Psoas muscle (tissue), 8 donors: ENCODE results near the gene DDN. TPM values are rescaled to one million over a fixed set of nuclear protein-coding genes. Genes with fewer than 3 reads are reported as not detected.
A peak's percentile ranks its signal among the peaks of the same experiment; 100 is the strongest.

ENCODE experiments used
- ATAC-seq, 4 donors: fragments of 200-7000 bp; cut with Tn5 transposase; one replicate each; pipeline ENCODE4 v1.9.1; 2020; ENCODE audit warnings: moderate library complexity in 3 of 4, mild to moderate bottlenecking in 2 of 4
- DNase-seq, 2 donors: peaks; one replicate each; pipeline ENCODE4 v3.0.0-alpha.2; 2020
- H3K27ac ChIP-seq: fragments of 200-600 bp; one replicate; pipeline ENCODE4 v1.8.0; 2022
- H3K27me3 ChIP-seq, 3 donors: fragments of 200-600 bp in 1 of 3; one replicate each; pipeline versions ENCODE4 v1.6.1 to v1.8.0; 2013 to 2022; ENCODE audit warnings: low read length in 2 of 3, mild to moderate bottlenecking in 2 of 3, moderate library complexity in 1 of 3; ENCODE audit not compliant: insufficient read depth in 3 of 3
- H3K36me3 ChIP-seq, 2 donors: fragments of 200-600 bp in 1 of 2; one replicate each; pipeline versions ENCODE4 v1.6.1 to v1.8.0; 2013 to 2022; ENCODE audit warnings: low read depth in 1 of 2, mild to moderate bottlenecking in 1 of 2, moderate library complexity in 1 of 2; ENCODE audit not compliant: insufficient read depth in 1 of 2
- H3K4me1 ChIP-seq: fragments of 200-600 bp; one replicate; pipeline ENCODE4 v1.8.0; 2022
- H3K4me3 ChIP-seq: fragments of 200-600 bp; one replicate; pipeline ENCODE4 v1.8.0; 2022; ENCODE audit warnings: mild to moderate bottlenecking
- H3K9me3 ChIP-seq: fragments of 200-600 bp; one replicate; pipeline ENCODE4 v1.8.0; 2022
- WGBS, 3 donors: extraction: QIAGEN DNeasy Blood & Tissue Kit; methylation state at CpG; one replicate each; pipeline versions ENCODE4 v1.1.6 to v1.1.7; 2013; 5-methylcytosine and 5-hydroxymethylcytosine counted together
- intact Hi-C, 2 donors: fragments of 100-400 bp; cut with DNase I; formaldehyde crosslinking; loops; one replicate each; pipeline versions ENCODE4 v1.11.0 to v1.14.2; 2022
- polyA plus RNA-seq, 3 donors: library from polyadenylated mRNA; stranded (reverse); fragments of 200-250 nt; gene quantifications; one replicate each; pipeline ENCODE4 v1.2.3, GENCODE V29; 2013
- total RNA-seq, 4 donors: library from RNA; stranded (reverse); fragmentation: NEBNext Ultra II Directional in 2 of 4; extraction: Animal tissue kit (Norgen Biotek cat#: 25700) in 2 of 4; gene quantifications; one replicate each; pipeline versions ENCODE4 v1.2.1 to v1.2.4, GENCODE V29; 2021 to 2023
- TF ChIP-seq, protein P1 (sequence below): fragments of 200-600 bp; IDR thresholded peaks from one replicate; pipeline ENCODE4 v1.8.0; 2022; ENCODE audit warnings: antibody characterized with exemption
- donor health status: healthy with polysubstance abuse.
- donor health status: DM: no; HTN: no; CAD: no; lungs with moderate emphysema.
- donor health status: Bipolar disorder and iron deficiency.
- donor health status: healthy.
- donor health status: DM: yes; HTN: yes; CAD: no.
- donor health status: DM: no; HTN: no; CAD: no.
- donor health status: DM: no; HTN: no; CAD: no.
- donor health status: DM: yes; HTN: yes; CAD: no.

DDN gene
- total and polyA plus RNA-seq, 7 donors: 11.2 to 485 (median 72.6) TPM

DNA sequence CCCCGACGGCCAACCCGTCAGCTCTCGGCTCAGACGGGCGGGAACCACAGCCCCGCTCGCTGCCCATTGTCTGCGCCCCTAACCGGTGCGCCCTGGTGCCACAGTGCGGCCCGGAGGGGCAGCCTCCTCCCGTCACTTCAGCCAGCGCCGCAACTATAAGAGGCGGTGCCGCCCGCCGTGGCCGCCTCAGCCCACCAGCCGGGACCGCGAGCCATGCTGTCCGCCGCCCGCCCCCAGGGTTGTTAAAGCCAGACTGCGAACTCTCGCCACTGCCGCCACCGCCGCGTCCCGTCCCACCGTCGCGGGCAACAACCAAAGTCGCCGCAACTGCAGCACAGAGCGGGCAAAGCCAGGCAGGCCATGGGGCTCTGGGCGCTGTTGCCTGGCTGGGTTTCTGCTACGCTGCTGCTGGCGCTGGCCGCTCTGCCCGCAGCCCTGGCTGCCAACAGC is 20.9 kb downstream of the DDN start, which contains the start of gene WNT1:
Gene WNT1 (plus strand): TSS at position 32 of the 450 bp plus-strand sequence. CDS start 329 bp downstream, at position 361.
- H3K36me3 ChIP-seq: no peaks in the 10 kb centered on the region
- 1% methylated on average over 26 to 45 of the region's 45 CpGs for WGBS, 3 donors
- H3K4me3 ChIP-seq: peak within 1 kb of the TSS; percentile 54
- peak; percentile 9 to 64 (median 46) for ATAC-seq
- no peak within 1 kb of the TSS for H3K27ac ChIP-seq
- no peaks in the 10 kb centered on the region for H3K9me3 ChIP-seq
- intact Hi-C loops: no loop called here
- peak in 1 of 2 donors; percentile 57 for DNase-seq
- H3K4me1 ChIP-seq: peaks cover 34% of the 10 kb centered on the region
- TF ChIP-seq, protein P1, sequence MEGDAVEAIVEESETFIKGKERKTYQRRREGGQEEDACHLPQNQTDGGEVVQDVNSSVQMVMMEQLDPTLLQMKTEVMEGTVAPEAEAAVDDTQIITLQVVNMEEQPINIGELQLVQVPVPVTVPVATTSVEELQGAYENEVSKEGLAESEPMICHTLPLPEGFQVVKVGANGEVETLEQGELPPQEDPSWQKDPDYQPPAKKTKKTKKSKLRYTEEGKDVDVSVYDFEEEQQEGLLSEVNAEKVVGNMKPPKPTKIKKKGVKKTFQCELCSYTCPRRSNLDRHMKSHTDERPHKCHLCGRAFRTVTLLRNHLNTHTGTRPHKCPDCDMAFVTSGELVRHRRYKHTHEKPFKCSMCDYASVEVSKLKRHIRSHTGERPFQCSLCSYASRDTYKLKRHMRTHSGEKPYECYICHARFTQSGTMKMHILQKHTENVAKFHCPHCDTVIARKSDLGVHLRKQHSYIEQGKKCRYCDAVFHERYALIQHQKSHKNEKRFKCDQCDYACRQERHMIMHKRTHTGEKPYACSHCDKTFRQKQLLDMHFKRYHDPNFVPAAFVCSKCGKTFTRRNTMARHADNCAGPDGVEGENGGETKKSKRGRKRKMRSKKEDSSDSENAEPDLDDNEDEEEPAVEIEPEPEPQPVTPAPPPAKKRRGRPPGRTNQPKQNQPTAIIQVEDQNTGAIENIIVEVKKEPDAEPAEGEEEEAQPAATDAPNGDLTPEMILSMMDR: peak; percentile 24
- H3K27me3 ChIP-seq: peaks cover 0 to 93% (median 52%) of the 10 kb centered on the region in 3 donors

DNA sequence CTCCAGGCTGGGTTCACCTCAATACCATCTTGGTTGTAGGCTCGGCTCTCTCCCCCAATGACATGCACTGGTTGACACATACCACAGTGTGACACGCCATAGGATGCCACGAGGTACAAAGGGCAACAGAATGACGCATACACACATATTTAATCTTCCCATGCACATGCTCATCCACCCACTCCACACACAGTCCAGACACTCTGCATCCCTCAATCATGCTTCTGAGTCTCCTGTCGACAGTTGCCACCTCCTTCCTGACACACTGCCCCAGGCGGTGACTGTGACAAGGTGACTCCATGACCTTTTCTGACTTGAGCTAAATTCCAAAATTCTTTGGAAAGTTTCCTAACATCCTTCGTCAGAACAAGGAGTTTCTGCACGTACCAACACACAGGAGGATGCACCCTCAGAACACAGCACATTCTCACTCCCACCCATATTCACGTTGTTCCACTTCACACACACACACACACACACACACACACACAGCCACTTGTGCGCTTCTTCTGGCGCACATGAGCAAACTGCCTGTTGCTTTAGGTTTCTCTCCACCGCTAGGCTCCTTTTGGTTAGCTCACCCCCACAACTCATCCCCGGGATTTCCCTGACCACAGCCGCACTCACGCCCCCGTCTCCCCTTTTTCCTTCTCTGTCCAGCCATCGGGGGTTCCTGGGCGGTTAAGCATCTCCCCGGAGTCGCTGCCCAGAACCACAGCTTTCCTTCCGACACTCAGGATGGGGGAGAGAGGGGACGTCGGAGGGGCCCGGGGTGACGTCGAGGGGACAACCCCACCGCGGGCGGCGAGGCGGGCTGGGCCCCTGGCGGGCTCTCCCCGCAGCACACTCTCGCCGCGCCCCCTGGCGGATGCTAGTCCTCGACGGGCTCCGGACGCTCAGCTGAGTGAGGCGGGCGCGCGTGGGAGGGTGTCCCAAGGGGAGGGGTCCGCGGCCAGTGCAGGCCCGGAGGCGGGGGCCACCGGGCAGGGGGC is 21.6 kb downstream of the DDN start:
- no peaks in the 10 kb centered on the region for H3K9me3 ChIP-seq
- intact Hi-C loops: no loop called here
- ATAC-seq (peak; percentile 35 to 63 (median 54)), DNase-seq (peak; percentile 75 to 86)
- H3K27ac ChIP-seq: no peak overlapping the region
- TF ChIP-seq, protein P1: peak; percentile 60
- 11 to 15% (median 13%) methylated on average over 35 to 50 of the region's 50 CpGs for WGBS, 3 donors
- H3K4me3 ChIP-seq: peak overlapping the region; percentile 54
- H3K27me3 ChIP-seq: peaks cover 0 to 96% (median 55%) of the 10 kb centered on the region in 3 donors
- peaks cover 34% of the 10 kb centered on the region for H3K4me1 ChIP-seq
- H3K36me3 ChIP-seq: no peaks in the 10 kb centered on the region

DNA sequence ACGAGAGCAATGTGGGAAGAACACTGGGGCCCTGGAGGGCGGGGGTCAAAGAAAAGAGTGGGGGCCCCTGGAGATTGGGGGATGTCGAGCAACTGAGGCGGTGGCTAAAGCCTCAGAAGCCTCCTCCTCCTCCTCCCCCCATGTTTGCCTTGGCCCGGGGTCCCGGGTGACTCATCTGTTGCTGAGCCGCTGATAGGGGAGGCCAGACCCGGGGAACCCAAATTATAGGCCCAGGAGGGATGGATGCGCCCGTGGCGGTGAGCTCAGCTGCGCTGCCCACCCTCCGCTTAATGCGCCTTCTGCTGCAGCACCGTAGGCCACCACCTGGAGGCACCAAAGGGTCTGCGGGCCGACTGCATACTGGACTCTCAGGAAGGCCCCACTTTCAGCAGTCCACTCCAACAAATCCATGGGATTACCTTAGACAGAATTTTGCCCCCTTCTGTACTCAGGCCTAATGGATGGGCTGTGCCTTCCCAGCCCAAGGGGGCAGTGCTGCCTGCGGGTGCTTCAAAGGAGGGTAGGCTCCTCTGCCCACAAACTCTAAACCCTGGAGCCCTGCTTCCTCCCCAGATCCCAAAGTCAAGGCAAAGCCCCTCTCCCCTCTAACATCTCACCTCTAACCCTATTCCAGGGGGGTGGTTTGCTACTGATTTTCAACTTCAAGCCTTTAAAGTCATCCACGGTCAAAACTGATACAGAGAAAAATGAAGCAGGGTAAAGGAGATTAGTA is 25.1 kb downstream of the DDN start:
- H3K9me3 ChIP-seq: no peaks in the 10 kb centered on the region
- WGBS, 3 donors: 22 to 33% (median 31%) methylated on average over 17 to 19 of the region's 19 CpGs
- H3K27ac ChIP-seq: no peak overlapping the region
- TF ChIP-seq, protein P1: peak; percentile 47
- ATAC-seq (peak in 3 of 4 donors; percentile 27 to 50 (median 47)), DNase-seq (peak; percentile 78 to 85)
- intact Hi-C loops: no loop called here
- H3K27me3 ChIP-seq: peaks cover 0 to 96% (median 43%) of the 10 kb centered on the region in 3 donors
- H3K4me3 ChIP-seq: no peak overlapping the region
- H3K36me3 ChIP-seq: no peaks in the 10 kb centered on the region
- H3K4me1 ChIP-seq: peaks cover 11% of the 10 kb centered on the region

DNA sequence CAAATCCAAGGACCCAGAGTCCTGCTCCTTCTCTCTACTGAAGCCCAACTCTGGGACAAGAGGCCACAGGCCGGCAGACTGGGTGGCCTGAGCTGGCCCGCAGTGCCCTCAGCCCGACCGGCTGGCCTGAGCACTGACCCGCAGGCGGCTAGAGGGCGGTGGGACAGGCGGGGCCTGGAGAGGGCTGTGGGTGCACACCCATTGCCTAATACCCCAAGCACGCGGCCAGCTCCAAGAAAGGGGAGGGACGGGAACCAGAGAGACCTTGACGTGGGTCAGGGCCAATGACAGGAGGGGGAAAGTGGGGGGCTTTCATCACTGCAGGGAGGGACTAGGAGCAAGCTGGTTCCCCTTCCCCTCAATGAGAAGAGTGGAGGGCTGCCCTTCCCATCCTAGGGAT is 25.6 kb downstream of the DDN start:
- ATAC-seq (peak in 3 of 4 donors; percentile 38 to 60 (median 41)), DNase-seq (peak; percentile 80 to 90)
- no peaks in the 10 kb centered on the region for H3K36me3 ChIP-seq
- TF ChIP-seq, protein P1: no peak
- intact Hi-C loops: no loop called here
- H3K27ac ChIP-seq: no peak overlapping the region
- H3K4me1 ChIP-seq: peaks cover 6% of the 10 kb centered on the region
- no peak overlapping the region for H3K4me3 ChIP-seq
- H3K9me3 ChIP-seq: no peaks in the 10 kb centered on the region
- WGBS, 3 donors: 18 to 20% (median 18%) methylated on average over 12 of the region's 12 CpGs
- peaks cover 0 to 96% (median 39%) of the 10 kb centered on the region in 3 donors for H3K27me3 ChIP-seq
